Measurements from ENCODE around the gene SPTB. TPM values are rescaled to one million over a fixed set of nuclear protein-coding genes. Genes with fewer than 3 reads are reported as not detected.

The SPTB gene
- polyA plus RNA-seq, 1 donor (not counting 4 experiments of a cell fraction or from before 2014, with no cell fraction given), result not detected

DNA sequence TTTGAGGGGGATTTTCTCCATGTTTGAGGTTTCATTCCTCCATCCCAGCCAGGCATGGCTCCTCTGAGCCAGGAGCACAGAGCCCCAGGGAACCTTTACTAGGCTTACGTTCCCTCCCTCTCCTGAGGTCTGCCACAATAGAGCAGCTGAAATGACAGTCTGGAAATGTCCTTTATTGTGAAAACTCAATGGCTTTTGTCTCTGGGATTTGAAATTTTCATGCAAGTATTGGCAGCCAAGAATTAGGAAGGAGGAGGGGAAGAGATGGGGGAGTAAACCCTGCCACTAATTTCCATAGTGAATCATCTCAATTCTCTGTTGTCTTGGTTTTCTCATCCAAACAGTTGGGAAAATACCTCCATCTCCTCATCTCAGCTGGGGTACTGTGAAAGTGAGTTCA is 178.0 kb downstream of the SPTB start:
- no peak overlapping the region for H3K4me3 ChIP-seq (ENCODE audit: control insufficient read depth in 2 of 3, extremely low read depth in 1 of 3, insufficient read depth in 2 of 3, low read depth in 1 of 3, low read length in 3 of 3)
- peaks cover 42% of the 10 kb centered on the region for H3K4me1 ChIP-seq (ENCODE audit: control insufficient read depth, extremely low read depth, insufficient read depth, low read length)
- FAIRE-seq (peak; percentile 61), DNase-seq (ENCODE audit: low read depth, low spot score) (no peak)
- no peak overlapping the region for H3K9ac ChIP-seq (ENCODE audit: control insufficient read depth, extremely low read depth, insufficient read depth, low read length)
- peaks cover 5% of the 10 kb centered on the region for H4K20me1 ChIP-seq (ENCODE audit: control insufficient read depth, extremely low read depth, insufficient read depth, low read length)
- H3K4me2 ChIP-seq (ENCODE audit: control insufficient read depth, extremely low read depth, insufficient read depth, low read depth, low read length), result no peak overlapping the region
- peaks cover 0 to 4% of the 10 kb centered on the region in 2 experiments for H3K36me3 ChIP-seq (ENCODE audit: control insufficient read depth in 2 of 2, extremely low read depth in 1 of 2, insufficient read depth in 2 of 2, low read length in 2 of 2)
- dilution Hi-C loops (cut with MboI; ENCODE audit: extremely low pct_ligation_motif_present, low sequenced_read_pairs), result no loop called here
- no peaks in the 10 kb centered on the region for H3K9me1 ChIP-seq (ENCODE audit: control insufficient read depth, extremely low read depth, insufficient read depth, low read length)
- TF ChIP-seq EZH2 (IDR thresholded peaks at IDR 0.05; ENCODE audit: low read length), result no peak
- no peak for TF ChIP-seq CTCF (optimal IDR thresholded peaks at IDR 0.05 in 1 of 3, IDR thresholded peaks at IDR 0.05 in 1 of 3, conservative IDR thresholded peaks at IDR 0.05 in 1 of 3; ENCODE audit: extremely low read depth in 1 of 3, insufficient read depth in 2 of 3, low read length in 3 of 3)
- H3K27me3 ChIP-seq (ENCODE audit: control insufficient read depth, extremely low read depth, insufficient read depth, low read length), result no peaks in the 10 kb centered on the region
- no peak overlapping the region for H3K27ac ChIP-seq (ENCODE audit: control insufficient read depth, insufficient read depth, low read length)
- H3K79me2 ChIP-seq (ENCODE audit: control insufficient read depth, insufficient read depth, low read length), result peaks cover 26% of the 10 kb centered on the region
- no peaks in the 10 kb centered on the region for H3K9me3 ChIP-seq (ENCODE audit: control insufficient read depth, low read depth, low read length)
- H2AFZ ChIP-seq (ENCODE audit: control insufficient read depth, low read length), result no peak overlapping the region

GRCh38 chr14:64700894-64701293 is 178.8 kb downstream of the SPTB start:
- FAIRE-seq (no peak), DNase-seq (ENCODE audit: low read depth, low spot score) (no peak)
- Histone ChIP-seq H3K27ac (ENCODE audit: control insufficient read depth, insufficient read depth, low read length) (no peak overlapping the region), H3K36me3 (ENCODE audit: control insufficient read depth in 2 of 2, extremely low read depth in 1 of 2, insufficient read depth in 2 of 2, low read length in 2 of 2) (no peaks in the 10 kb centered on the region), H3K27me3 (ENCODE audit: control insufficient read depth, extremely low read depth, insufficient read depth, low read length) (no peaks in the 10 kb centered on the region), H3K4me3 (ENCODE audit: control insufficient read depth in 2 of 3, extremely low read depth in 1 of 3, insufficient read depth in 2 of 3, low read depth in 1 of 3, low read length in 3 of 3) (no peak overlapping the region), H3K9me1 (ENCODE audit: control insufficient read depth, extremely low read depth, insufficient read depth, low read length) (no peaks in the 10 kb centered on the region), H2AFZ (ENCODE audit: control insufficient read depth, low read length) (no peak overlapping the region), H3K9ac (ENCODE audit: control insufficient read depth, extremely low read depth, insufficient read depth, low read length) (no peak overlapping the region), H3K9me3 (ENCODE audit: control insufficient read depth, low read depth, low read length) (no peaks in the 10 kb centered on the region), H3K4me2 (ENCODE audit: control insufficient read depth, extremely low read depth, insufficient read depth, low read depth, low read length) (no peak overlapping the region), H3K4me1 (ENCODE audit: control insufficient read depth, extremely low read depth, insufficient read depth, low read length) (peaks cover 34% of the 10 kb centered on the region), H3K79me2 (ENCODE audit: control insufficient read depth, insufficient read depth, low read length) (peaks cover 18% of the 10 kb centered on the region), H4K20me1 (ENCODE audit: control insufficient read depth, extremely low read depth, insufficient read depth, low read length) (peaks cover under 1% of the 10 kb centered on the region)
- dilution Hi-C loops (cut with MboI; ENCODE audit: extremely low pct_ligation_motif_present, low sequenced_read_pairs), result no loop called here
- TF ChIP-seq EZH2 (IDR thresholded peaks at IDR 0.05; ENCODE audit: low read length) (no peak), CTCF (optimal IDR thresholded peaks at IDR 0.05 in 1 of 3, IDR thresholded peaks at IDR 0.05 in 1 of 3, conservative IDR thresholded peaks at IDR 0.05 in 1 of 3; ENCODE audit: extremely low read depth in 1 of 3, insufficient read depth in 2 of 3, low read length in 3 of 3) (no peak)

All from keratinocyte (primary cell).